GM12878 (cell line): ENCODE data around the gene WDR76.
"Not testable (repeated sequence)": the region's sequence is repeated elsewhere in the genome, so short reads cannot be mapped to it uniquely, and the experiment has no call there.

Experiments
- ASH2L ChIP-seq: fragments of 300-600, 200-600 bp; sonication (generic); IDR thresholded peaks from 2 replicates; pipeline ENCODE4 v1.6.1; 2017; ENCODE audit warnings: low read depth, mild to moderate bottlenecking, borderline replicate concordance
- FOS ChIP-seq: IDR thresholded peaks from 3 replicates; pipeline ENCODE4 v1.6.1; 2011; ENCODE audit warnings: borderline replicate concordance; ENCODE audit not compliant: insufficient read length; ENCODE audit errors: extremely low read depth
- GABPA ChIP-seq: IDR thresholded peaks from 2 replicates; pipeline ENCODE4 v1.6.1; 2014; ENCODE audit warnings: antibody characterized with exemption, low read depth, mild to moderate bottlenecking, inconsistent platforms
- NRF1 ChIP-seq: conservative IDR thresholded peaks from 2 replicates; pipeline ENCODE4 v1.6.1; 2011; ENCODE audit warnings: mild to moderate bottlenecking, low read depth, low read length, improper control_type of control experiment
- POLR2A ChIP-seq: IDR thresholded peaks from 2 replicates; pipeline ENCODE4 v1.6.1; 2011; ENCODE audit warnings: low read depth, mild to moderate bottlenecking, low read length
- SPI1 ChIP-seq: IDR thresholded peaks from 2 replicates; pipeline ENCODE4 v1.6.1; 2011; ENCODE audit warnings: low read depth, mild to moderate bottlenecking, low read length, moderate library complexity, borderline replicate concordance; ENCODE audit not compliant: insufficient read depth
- STAT3 ChIP-seq: IDR thresholded peaks from 2 replicates; pipeline ENCODE4 v1.6.1; 2011; ENCODE audit warnings: low read depth, low read length, improper control_type of control experiment
- TF ChIP-seq, protein P1 (sequence below), 3 experiments: IDR thresholded peaks in 2 of 3; conservative IDR thresholded peaks in 1 of 3; 2 replicates each; pipeline ENCODE4 v1.5.1; 2011; ENCODE audit warnings: low read depth in 3 of 3, low read length in 3 of 3, mild to moderate bottlenecking in 3 of 3, control low read depth in 2 of 3, moderate library complexity in 2 of 3, inconsistent platforms in 1 of 3, mixed read lengths in 1 of 3; ENCODE audit not compliant: control insufficient read depth in 2 of 3, insufficient read depth in 1 of 3; ENCODE audit errors: extremely low read depth in 1 of 3
- TF ChIP-seq, protein P2 (sequence below): IDR thresholded peaks from 2 replicates; pipeline ENCODE4 v1.6.1; 2012; ENCODE audit warnings: low read depth, low read length, improper control_type of control experiment

DNA sequence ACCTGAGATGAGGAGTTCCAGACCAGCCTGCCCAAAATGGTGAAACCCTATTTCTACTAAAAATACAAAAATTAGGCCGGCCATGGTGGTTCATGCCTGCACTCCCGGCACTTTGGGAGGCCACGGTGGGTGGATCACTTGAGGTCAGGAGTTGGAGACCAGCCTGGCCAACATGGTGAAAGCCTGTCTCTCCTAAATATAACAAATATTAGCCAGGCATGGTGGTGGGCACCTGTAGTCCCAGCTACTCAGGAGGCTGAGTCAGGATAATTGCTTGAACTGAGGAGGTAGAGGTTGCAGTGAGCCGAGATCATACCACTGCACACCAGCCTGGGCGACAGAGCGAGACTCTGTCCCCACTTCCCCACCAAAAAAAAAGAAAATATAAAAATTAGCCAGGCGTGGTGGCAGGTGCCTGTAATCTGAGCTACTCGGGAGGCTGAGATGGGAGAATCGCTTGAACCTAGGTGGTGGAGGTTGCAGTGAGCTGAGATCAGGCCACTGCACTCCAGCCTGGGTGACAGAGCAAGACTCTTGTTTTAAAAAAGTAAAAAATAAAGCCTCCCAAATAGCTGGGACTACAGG is 4.0 kb downstream of the WDR76 start:
- not testable (repeated sequence) for TF ChIP-seq NRF1, STAT3, ASH2L, POLR2A, FOS, GABPA, SPI1
- TF ChIP-seq, protein P1, sequence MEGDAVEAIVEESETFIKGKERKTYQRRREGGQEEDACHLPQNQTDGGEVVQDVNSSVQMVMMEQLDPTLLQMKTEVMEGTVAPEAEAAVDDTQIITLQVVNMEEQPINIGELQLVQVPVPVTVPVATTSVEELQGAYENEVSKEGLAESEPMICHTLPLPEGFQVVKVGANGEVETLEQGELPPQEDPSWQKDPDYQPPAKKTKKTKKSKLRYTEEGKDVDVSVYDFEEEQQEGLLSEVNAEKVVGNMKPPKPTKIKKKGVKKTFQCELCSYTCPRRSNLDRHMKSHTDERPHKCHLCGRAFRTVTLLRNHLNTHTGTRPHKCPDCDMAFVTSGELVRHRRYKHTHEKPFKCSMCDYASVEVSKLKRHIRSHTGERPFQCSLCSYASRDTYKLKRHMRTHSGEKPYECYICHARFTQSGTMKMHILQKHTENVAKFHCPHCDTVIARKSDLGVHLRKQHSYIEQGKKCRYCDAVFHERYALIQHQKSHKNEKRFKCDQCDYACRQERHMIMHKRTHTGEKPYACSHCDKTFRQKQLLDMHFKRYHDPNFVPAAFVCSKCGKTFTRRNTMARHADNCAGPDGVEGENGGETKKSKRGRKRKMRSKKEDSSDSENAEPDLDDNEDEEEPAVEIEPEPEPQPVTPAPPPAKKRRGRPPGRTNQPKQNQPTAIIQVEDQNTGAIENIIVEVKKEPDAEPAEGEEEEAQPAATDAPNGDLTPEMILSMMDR (IDR thresholded peaks at IDR 0.05 in 2 of 3, conservative IDR thresholded peaks at IDR 0.05 in 1 of 3; ENCODE audit: control insufficient read depth in 2 of 3, extremely low read depth in 1 of 3, insufficient read depth in 1 of 3, low read depth in 3 of 3, low read length in 3 of 3): not testable (repeated sequence)
- TF ChIP-seq, protein P2, sequence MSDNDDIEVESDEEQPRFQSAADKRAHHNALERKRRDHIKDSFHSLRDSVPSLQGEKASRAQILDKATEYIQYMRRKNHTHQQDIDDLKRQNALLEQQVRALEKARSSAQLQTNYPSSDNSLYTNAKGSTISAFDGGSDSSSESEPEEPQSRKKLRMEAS: not testable (repeated sequence)
